HG03045 (cell line): Measurements from ENCODE around the gene COL9A1.
"Not testable (repeated sequence)": the region's sequence is repeated elsewhere in the genome, so short reads cannot be mapped to it uniquely, and the experiment has no call there.

ENCODE experiments used
- ATAC-seq: cut with Tn5 transposase; IDR thresholded peaks from one replicate; pipeline ENCODE4 v1.9.1; 2021; ENCODE audit warnings: mild to moderate bottlenecking, moderate library complexity; ENCODE audit not compliant: unreplicated experiment

The COL9A1 gene

GRCh38 chr6:70303034-70303525, at the start of gene COL9A1:
Gene COL9A1, minus strand, starts transcription at chr6:70303084. Its CDS starts 160 bp downstream, at chr6:70302924.
- ATAC-seq = no peak

- no peak for ATAC-seq
These were observed 48.6 kb upstream of the COL9A1 start for GRCh38 chr6:70351461-70351860.

GRCh38 chr6:70345619-70346018, 42.7 kb upstream of the COL9A1 start:
- no peak for ATAC-seq

- ATAC-seq = no peak
These were observed 40.4 kb upstream of the COL9A1 start for GRCh38 chr6:70343313-70343712.

- not testable (repeated sequence) for ATAC-seq
These were observed 36.9 kb upstream of the COL9A1 start for GRCh38 chr6:70339810-70340209.

- ATAC-seq = no peak
These were observed 35.9 kb upstream of the COL9A1 start for GRCh38 chr6:70338775-70339174.

- ATAC-seq = no peak
These were observed 34.8 kb upstream of the COL9A1 start for GRCh38 chr6:70337743-70338105.

- ATAC-seq = no peak
These were observed 34.3 kb upstream of the COL9A1 start for GRCh38 chr6:70336996-70337742.

GRCh38 chr6:70327036-70327435, 24.2 kb upstream of the COL9A1 start:
- no peak for ATAC-seq

GRCh38 chr6:70325009-70325408, 22.1 kb upstream of the COL9A1 start:
- no peak for ATAC-seq

- not testable (repeated sequence) for ATAC-seq
These were observed 14.9 kb upstream of the COL9A1 start for GRCh38 chr6:70317799-70318198.

- ATAC-seq = peak; percentile 59
These were observed 12.3 kb upstream of the COL9A1 start for GRCh38 chr6:70315079-70315751.

- ATAC-seq = no peak
These were observed 11.4 kb upstream of the COL9A1 start for GRCh38 chr6:70314296-70314695.

- no peak for ATAC-seq
These were observed 9.4 kb upstream of the COL9A1 start for GRCh38 chr6:70312165-70312745.

GRCh38 chr6:70310063-70310694, 7.3 kb upstream of the COL9A1 start:
- ATAC-seq = no peak

- no peak for ATAC-seq
These were observed 6.4 kb upstream of the COL9A1 start for GRCh38 chr6:70309243-70309642.

- not testable (repeated sequence) for ATAC-seq
These were observed 5.3 kb upstream of the COL9A1 start for GRCh38 chr6:70308142-70308541.

GRCh38 chr6:70307008-70307407, 4.1 kb upstream of the COL9A1 start:
- ATAC-seq = no peak

- ATAC-seq = no peak
These were observed 1.7 kb upstream of the COL9A1 start for GRCh38 chr6:70304616-70305015.

- no peak for ATAC-seq
These were observed 3.4 kb downstream of the COL9A1 start for GRCh38 chr6:70299456-70299855.

- no peak for ATAC-seq
These were observed 4.8 kb downstream of the COL9A1 start for GRCh38 chr6:70298068-70298467.
